HG03571 (cell line): ENCODE results near the gene NRTN.

Source experiments
- ATAC-seq: cut with Tn5 transposase; IDR thresholded peaks from one replicate; pipeline ENCODE4 v1.9.1; 2021; ENCODE audit not compliant: unreplicated experiment

Gene NRTN

GRCh38 chr19:5789886-5790558 is 14.8 kb upstream of the NRTN start:
- no peak for ATAC-seq

GRCh38 chr19:5790559-5791520 is 14.0 kb upstream of the NRTN start, which contains the start of gene DUS3L:
DUS3L (minus strand) TSS chr19:5791163; CDS start chr19:5791141, 22 bp downstream.
- peak; percentile 79 for ATAC-seq

- ATAC-seq, result no peak
Observed at GRCh38 chr19:5792224-5792623, 12.6 kb upstream of the NRTN start.

GRCh38 chr19:5793188-5793587 is 11.7 kb upstream of the NRTN start:
- ATAC-seq, result no peak

- no peak for ATAC-seq
Observed at GRCh38 chr19:5795382-5795919, 9.4 kb upstream of the NRTN start.

GRCh38 chr19:5798244-5798643 is 6.6 kb upstream of the NRTN start:
- ATAC-seq, result no peak

- ATAC-seq, result no peak
Observed at GRCh38 chr19:5799247-5800241, 5.3 kb upstream of the NRTN start.

- ATAC-seq, result no peak
Observed at GRCh38 chr19:5800361-5801270, 4.3 kb upstream of the NRTN start.

- ATAC-seq, result no peak
Observed at GRCh38 chr19:5801796-5802619, 2.9 kb upstream of the NRTN start.

- no peak for ATAC-seq
Observed at GRCh38 chr19:5803441-5803751, 1.5 kb upstream of the NRTN start.

GRCh38 chr19:5803752-5804515 is 933 bp upstream of the NRTN start:
- ATAC-seq, result peak; percentile 49

- no peak for ATAC-seq
Observed at GRCh38 chr19:5805462-5806132, 730 bp downstream of the NRTN start.

- no peak for ATAC-seq
Observed at GRCh38 chr19:5806133-5806489, 1.2 kb downstream of the NRTN start.

- ATAC-seq, result no peak
Observed at GRCh38 chr19:5806905-5807304, 2.0 kb downstream of the NRTN start.

GRCh38 chr19:5808120-5808816 is 3.4 kb downstream of the NRTN start:
- ATAC-seq, result no peak

- no peak for ATAC-seq
Observed at GRCh38 chr19:5809053-5809452, 4.2 kb downstream of the NRTN start.

- no peak for ATAC-seq
Observed at GRCh38 chr19:5809469-5809868, 4.6 kb downstream of the NRTN start.
